GM18517 (cell line): ENCODE measurements around the gene PEX11G.
"Not testable (repeated sequence)": the region's sequence is repeated elsewhere in the genome, so short reads cannot be mapped to it uniquely, and the experiment has no call there.

ENCODE experiments used
- ATAC-seq: cut with Tn5 transposase; IDR thresholded peaks from one replicate; pipeline ENCODE4 v1.9.1; 2021; ENCODE audit warnings: mild to moderate bottlenecking, moderate library complexity; ENCODE audit not compliant: unreplicated experiment

The PEX11G gene

GRCh38 chr19:7470540-7471305 is 18.1 kb downstream of the PEX11G start:
- ATAC-seq: no peak

- ATAC-seq: no peak
These were observed 19.1 kb downstream of the PEX11G start for GRCh38 chr19:7469669-7470285.

- ATAC-seq: no peak
These were observed 20.0 kb downstream of the PEX11G start for GRCh38 chr19:7468840-7469239.

GRCh38 chr19:7467009-7467989 is 21.5 kb downstream of the PEX11G start:
- ATAC-seq: no peak

- no peak for ATAC-seq
These were observed 25.3 kb downstream of the PEX11G start for GRCh38 chr19:7463575-7463974.

GRCh38 chr19:7461841-7462629 is 26.8 kb downstream of the PEX11G start:
- no peak for ATAC-seq

- ATAC-seq: no peak
These were observed 28.3 kb downstream of the PEX11G start for GRCh38 chr19:7460562-7460966.

- no peak for ATAC-seq
These were observed 29.1 kb downstream of the PEX11G start for GRCh38 chr19:7459773-7460172.

- ATAC-seq: no peak
These were observed 30.2 kb downstream of the PEX11G start for GRCh38 chr19:7458675-7459074.

- no peak for ATAC-seq
These were observed 31.8 kb downstream of the PEX11G start for GRCh38 chr19:7456964-7457541.

- no peak for ATAC-seq
These were observed 33.1 kb downstream of the PEX11G start for GRCh38 chr19:7455600-7456296.

GRCh38 chr19:7454998-7455397 is 33.8 kb downstream of the PEX11G start:
- ATAC-seq: no peak

GRCh38 chr19:7450243-7451223 is 38.3 kb downstream of the PEX11G start:
- ATAC-seq: no peak

- not testable (repeated sequence) for ATAC-seq
These were observed 39.3 kb downstream of the PEX11G start for GRCh38 chr19:7449391-7450070.

- no peak for ATAC-seq
These were observed 41.2 kb downstream of the PEX11G start for GRCh38 chr19:7447648-7448047.

- no peak for ATAC-seq
These were observed 43.7 kb downstream of the PEX11G start for GRCh38 chr19:7445104-7445503.

GRCh38 chr19:7444042-7444441 is 44.8 kb downstream of the PEX11G start:
- ATAC-seq: no peak

GRCh38 chr19:7442423-7442822 is 46.4 kb downstream of the PEX11G start:
- no peak for ATAC-seq
